ENCODE measurements around the gene NRXN2.

- TF ChIP-seq CTCF (IDR thresholded peaks at IDR 0.05) (no peak), EP300 (IDR thresholded peaks at IDR 0.05) (no peak), POLR2A (IDR thresholded peaks at IDR 0.05) (no peak)
Measured at GRCh38 chr11:64654439-64654838, 68.6 kb downstream of the NRXN2 start.
